ENCODE measurements around the gene IGIP. TPM values are rescaled to one million over a fixed set of nuclear protein-coding genes. Genes with fewer than 3 reads are reported as not detected.

IGIP gene
- 3.6 and 5.1 TPM in 2 replicates for total RNA-seq

DNA sequence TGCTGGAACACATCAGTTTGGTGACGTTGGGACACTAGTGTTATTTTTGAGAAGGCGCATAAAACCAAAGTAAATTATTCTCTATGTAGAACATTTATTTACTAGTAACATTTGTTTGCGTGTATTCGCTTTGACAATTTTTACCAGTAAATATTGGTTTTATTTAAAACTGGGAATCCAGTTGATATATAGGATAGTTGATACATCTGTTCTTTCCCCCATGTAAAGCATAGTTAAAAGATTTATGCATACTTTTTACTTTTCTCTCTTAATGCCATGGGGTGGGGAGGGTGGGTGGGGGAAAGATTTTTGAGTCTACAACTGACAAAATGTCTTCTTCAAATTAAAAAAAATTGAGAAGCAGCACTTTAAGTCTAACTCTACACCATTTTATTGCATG, at the start of gene IGIP:
TSS of gene IGIP (plus strand) at position 301 of the 400 bp plus-strand sequence. CDS start 2,540 bp downstream, outside the sequence.

DNA sequence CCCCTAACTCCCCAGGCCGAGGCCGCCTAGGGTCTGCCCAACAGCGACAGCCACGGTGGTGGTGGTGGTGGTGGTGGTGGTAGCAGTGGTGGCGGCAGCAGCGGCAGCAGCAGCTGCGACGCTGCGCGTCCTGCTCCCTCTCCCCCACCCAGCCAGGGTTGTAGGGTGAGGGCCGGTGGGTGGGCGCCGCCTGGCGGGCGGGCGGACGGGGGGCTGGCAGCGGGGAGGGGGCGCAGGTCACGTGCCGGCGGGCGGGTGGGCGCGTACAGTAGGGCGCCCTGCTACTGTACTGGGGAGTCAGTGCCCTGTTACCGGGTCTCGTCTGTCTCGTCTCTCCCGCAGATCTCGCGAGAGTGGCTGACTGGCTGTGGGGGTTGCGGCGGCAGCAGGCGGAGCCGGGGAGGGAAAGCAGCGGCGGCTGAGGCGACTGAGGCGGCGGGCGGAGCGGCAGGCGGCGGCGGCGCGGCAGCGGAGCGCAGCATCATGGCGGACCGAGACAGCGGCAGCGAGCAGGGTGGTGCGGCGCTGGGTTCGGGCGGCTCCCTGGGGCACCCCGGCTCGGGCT, 12.0 kb upstream of the IGIP start, which contains the start of gene PURA:
TSS of gene PURA (plus strand) at position 411 of the 565 bp plus-strand sequence. CDS start at position 484, 73 bp downstream.

DNA sequence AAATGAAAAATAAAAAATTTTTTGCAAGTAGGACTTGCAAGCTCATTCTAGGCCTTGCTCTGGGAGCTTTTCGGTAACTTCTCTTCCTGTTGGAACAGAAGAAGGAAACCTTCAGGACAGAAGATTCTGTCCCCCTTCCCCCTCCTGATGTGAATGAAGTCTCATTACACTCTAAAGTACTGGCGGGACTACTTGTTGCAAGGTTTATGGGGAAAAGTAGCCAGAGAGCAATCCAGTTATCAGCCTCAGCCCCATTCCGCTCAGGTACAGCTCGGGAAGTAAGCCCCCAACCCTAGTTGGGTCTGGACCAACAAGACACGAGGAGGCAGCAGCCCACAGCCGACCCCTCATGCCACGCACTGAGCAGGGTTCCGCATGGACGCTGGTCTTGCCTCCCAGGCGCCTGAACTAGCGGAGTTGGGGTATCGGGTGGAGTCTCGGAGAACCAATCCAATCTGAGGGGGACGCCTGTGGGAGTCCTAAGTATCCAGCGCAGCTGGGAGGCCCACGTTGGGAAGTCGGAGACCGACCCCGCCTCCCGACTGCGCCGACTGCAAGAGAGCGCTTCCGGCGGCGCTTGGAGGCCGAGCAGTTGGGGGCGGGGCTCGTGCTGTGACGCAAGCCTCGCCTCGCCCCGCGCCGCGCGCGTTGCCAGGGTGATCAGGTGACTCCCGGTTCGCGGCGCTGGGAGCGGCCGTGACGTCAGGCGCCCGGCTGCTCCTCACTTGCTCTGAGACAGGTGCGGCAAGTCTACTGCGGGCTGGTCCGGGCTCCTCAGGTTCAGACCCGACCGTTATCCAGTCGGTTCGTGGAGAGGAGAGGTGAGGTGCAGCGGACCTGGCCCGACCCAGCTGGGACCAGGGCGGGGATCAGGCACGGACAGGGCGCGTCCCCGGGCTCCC, 49.0 kb downstream of the IGIP start, which contains the start of gene CYSTM1:
TSS of gene CYSTM1 (plus strand) at position 724 of the 902 bp plus-strand sequence. CDS start 19,278 bp downstream, outside the sequence.

Other genes with a start within 250 kb of the IGIP start
- 0.11 and 0.34 TPM in 2 replicates for gene NRG2, start 82.6 kb upstream of the IGIP start, total RNA-seq
- gene PURA, start 11.8 kb upstream of the IGIP start, total RNA-seq: 8.6 and 9.0 TPM in 2 replicates
- gene CYSTM1, start 49.3 kb downstream of the IGIP start, total RNA-seq: 7.6 and 14.2 TPM in 2 replicates
- 49.8 and 54.5 TPM in 2 replicates for gene PFDN1, start 177.2 kb downstream of the IGIP start, total RNA-seq
- 10.1 and 39.9 TPM in 2 replicates for gene HBEGF, start 220.7 kb downstream of the IGIP start, total RNA-seq
- not detected in 2 replicates for gene SLC4A9, start 234.3 kb downstream of the IGIP start, total RNA-seq

All from dermis lymphatic vessel endothelial cell (primary cell).